GM23248 (cell line): ENCODE measurements around the gene MTRR. TPM values are rescaled to one million over a fixed set of nuclear protein-coding genes. Genes with fewer than 3 reads are reported as not detected.

Source experiments
- DNase-seq: peaks from one replicate; pipeline ENCODE4 v3.0.0-alpha.2; 2015
- H2AFZ ChIP-seq: fragments of 200-600 bp; sonication (generic); 2 replicates; pipeline ENCODE4 v1.6.1; 2016; ENCODE audit warnings: antibody characterized with exemption
- H3F3A ChIP-seq: fragments of 200-600 bp; sonication (generic); 2 replicates; pipeline ENCODE4 v1.6.1; 2016; ENCODE audit warnings: mild to moderate bottlenecking, antibody characterized with exemption, mixed run types; ENCODE audit not compliant: insufficient read depth
- H3K27ac ChIP-seq: fragments of 200-600 bp; sonication (generic); 2 replicates; pipeline ENCODE4 v1.5.1; 2016; ENCODE audit warnings: mild to moderate bottlenecking
- H3K27me3 ChIP-seq: fragments of 200-600 bp; sonication (generic); replicated peaks from 2 replicates; pipeline ENCODE4 v1.6.1; 2016; ENCODE audit warnings: mild to moderate bottlenecking; ENCODE audit not compliant: insufficient read depth
- H3K36me3 ChIP-seq: fragments of 200-600 bp; sonication (generic); 2 replicates; pipeline ENCODE4 v1.6.1; 2016; ENCODE audit warnings: low read depth, mild to moderate bottlenecking
- H3K4me1 ChIP-seq: fragments of 200-600 bp; sonication (generic); 2 replicates; pipeline ENCODE4 v1.6.1; 2016; ENCODE audit warnings: mild to moderate bottlenecking; ENCODE audit not compliant: insufficient read depth
- H3K4me2 ChIP-seq: fragments of 200-600 bp; sonication (generic); one replicate; pipeline ENCODE4 v1.6.1; 2016; ENCODE audit warnings: mild to moderate bottlenecking; ENCODE audit not compliant: unreplicated experiment
- H3K4me3 ChIP-seq: fragments of 200-600 bp; sonication (generic); 2 replicates; pipeline ENCODE4 v1.5.1; 2016; ENCODE audit warnings: mild to moderate bottlenecking
- H3K79me2 ChIP-seq: fragments of 200-600 bp; sonication (generic); 2 replicates; pipeline ENCODE4 v1.6.1; 2016; ENCODE audit warnings: mild to moderate bottlenecking; ENCODE audit not compliant: insufficient read depth
- H3K9ac ChIP-seq: fragments of 200-600 bp; sonication (generic); 2 replicates; pipeline ENCODE4 v1.6.1; 2016; ENCODE audit warnings: mild to moderate bottlenecking
- H3K9me2 ChIP-seq: fragments of 200-600 bp; sonication (generic); 2 replicates; pipeline ENCODE4 v1.6.1; 2016; ENCODE audit warnings: mixed run types, mild to moderate bottlenecking, moderate library complexity; ENCODE audit not compliant: insufficient read depth
- H3K9me3 ChIP-seq: fragments of 200-600 bp; sonication (generic); one replicate; pipeline ENCODE4 v1.6.1; 2017; ENCODE audit warnings: low read depth
- H4K20me1 ChIP-seq: fragments of 200-600 bp; sonication (generic); 2 replicates; pipeline ENCODE4 v1.6.0; 2016; ENCODE audit not compliant: insufficient read depth
- EZH2 ChIP-seq: fragments of 200-600 bp; sonication (generic); IDR thresholded peaks from 2 replicates; pipeline ENCODE4 v1.6.1; 2018; ENCODE audit warnings: antibody characterized with exemption, mild to moderate bottlenecking; ENCODE audit not compliant: insufficient read depth, poor library complexity, severe bottlenecking
- EZH2phosphoT487 ChIP-seq: fragments of 200-600 bp; sonication (generic); IDR thresholded peaks from 2 replicates; pipeline ENCODE4 v1.6.1; 2018; ENCODE audit warnings: antibody characterized with exemption, moderate library complexity, mild to moderate bottlenecking, low read depth; ENCODE audit not compliant: insufficient read depth
- WGBS, 2 experiments: methylation state at CpG; one replicate each; pipeline ENCODE4 v1.1.6; 2015 to 2017; ENCODE audit warnings: low lambda C conversion rate in 2 of 2, low coverage in 1 of 2; ENCODE audit errors: missing lambda C conversion rate in 2 of 2; 5-methylcytosine and 5-hydroxymethylcytosine counted together
- in situ Hi-C: fragments of 300-500 bp; cut with MboI; formaldehyde crosslinking; loops from 2 replicates; pipeline ENCODE4 v1.15.0; 2020
- polyA plus RNA-seq: library from polyadenylated mRNA; unstranded; fragments of >200 nt; fragmentation: Nextera tagmentation; extraction: Ambion mirVana; gene quantifications from 2 replicates; pipeline ENCODE4 v1.2.1, GENCODE V29; 2016
- total RNA-seq: library from RNA; depleted of rRNA; stranded (reverse); fragments of >200 nt; shearing (Covaris generic); gene quantifications from 2 replicates; pipeline ENCODE4 v1.2.3, GENCODE V29; 2014

MTRR gene
- total and polyA plus RNA-seq, 2 experiments from 2014 or later: 27.6 to 29.3 TPM

DNA sequence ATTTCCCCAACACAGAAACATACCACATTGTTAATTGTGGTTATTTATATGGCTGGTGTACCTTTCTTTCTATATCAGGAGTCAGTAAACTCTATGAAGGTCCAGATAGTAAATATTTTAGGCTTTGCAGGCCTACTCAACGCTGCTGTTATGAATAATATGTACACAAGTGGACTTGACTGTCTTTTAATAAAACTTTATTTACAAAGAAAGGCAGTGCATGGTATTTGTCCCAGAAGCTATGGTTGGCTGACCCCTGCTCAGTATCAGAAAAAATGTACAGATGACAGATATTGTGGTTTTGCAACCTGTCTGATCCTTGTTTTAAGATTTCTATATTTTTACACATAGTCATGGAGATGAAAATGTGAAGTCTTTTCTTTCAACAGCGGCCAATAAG, 5.7 kb downstream of the MTRR start:
- no peak for DNase-seq
- Histone ChIP-seq H4K20me1 (0 out of 2 replicates have a peak, but pooled peaks cover 4% of the 10 kb centered on the region), H3K79me2 (peaks cover 77% of the 10 kb centered on the region), H3F3A (peaks cover 35% of the 10 kb centered on the region), H3K9ac (no peak overlapping the region), H3K27me3 (no peaks in the 10 kb centered on the region), H2AFZ (no peak overlapping the region), H3K27ac (no peak overlapping the region), H3K9me3 (no peaks in the 10 kb centered on the region), H3K9me2 (no peaks in the 10 kb centered on the region), H3K4me3 (no peak overlapping the region), H3K36me3 (peaks cover 12% of the 10 kb centered on the region), H3K4me1 (peaks cover 43% of the 10 kb centered on the region), H3K4me2 (no peak overlapping the region)
- 82% methylated on average over 2 of the region's 2 CpGs for WGBS, 2 experiments
- in situ Hi-C loops: no loop called here
- TF ChIP-seq EZH2phosphoT487: no peak
- TF ChIP-seq EZH2: no peak

- in situ Hi-C loops: no loop called here
- 0 out of 2 replicates have a peak, but pooled peaks cover 4% of the 10 kb centered on the region for H4K20me1 ChIP-seq
These were observed 6.2 kb downstream of the MTRR start for GRCh38 chr5:7875151-7875550.

GRCh38 chr5:7876867-7877266, 7.9 kb downstream of the MTRR start:
- H3K79me2 ChIP-seq: peaks cover 74% of the 10 kb centered on the region
- no peaks in the 10 kb centered on the region for H3K9me2 ChIP-seq
- no peaks in the 10 kb centered on the region for H3K9me3 ChIP-seq
- H3K4me2 ChIP-seq: peak overlapping the region; percentile 55
- H3K4me1 ChIP-seq: peaks cover 36% of the 10 kb centered on the region
- peaks cover 35% of the 10 kb centered on the region for H3F3A ChIP-seq
- H3K36me3 ChIP-seq: peaks cover 12% of the 10 kb centered on the region
- no peak overlapping the region for H3K4me3 ChIP-seq
- TF ChIP-seq EZH2 (no peak), EZH2phosphoT487 (no peak)
- in situ Hi-C loops: no loop called here
- DNase-seq: peak; percentile 91
- no peaks in the 10 kb centered on the region for H3K27me3 ChIP-seq
- H4K20me1 ChIP-seq: 0 out of 2 replicates have a peak, but pooled peaks cover 4% of the 10 kb centered on the region
- H3K27ac ChIP-seq: peak overlapping the region; percentile 46
- WGBS, 2 experiments: 3 to 5% methylated on average over 3 of the region's 3 CpGs
- no peak overlapping the region for H3K9ac ChIP-seq
- no peak overlapping the region for H2AFZ ChIP-seq

More at GRCh38 chr5:7875151-7875550, 6.2 kb downstream of the MTRR start:
- Histone ChIP-seq H2AFZ (no peak overlapping the region), H3K79me2 (peaks cover 76% of the 10 kb centered on the region), H3K4me3 (no peak overlapping the region), H3K4me2 (no peak overlapping the region), H3K9me3 (no peaks in the 10 kb centered on the region), H3K9ac (no peak overlapping the region), H3K27ac (no peak overlapping the region), H3K4me1 (peaks cover 40% of the 10 kb centered on the region), H3K9me2 (no peaks in the 10 kb centered on the region), H3K36me3 (peaks cover 12% of the 10 kb centered on the region), H3K27me3 (no peaks in the 10 kb centered on the region), H3F3A (peaks cover 35% of the 10 kb centered on the region)
- TF ChIP-seq EZH2phosphoT487 (no peak), EZH2 (no peak)
- 97 to 99% methylated on average over 4 of the region's 4 CpGs for WGBS, 2 experiments
- no peak for DNase-seq

GRCh38 chr5:7877851-7878250, 8.9 kb downstream of the MTRR start:
- TF ChIP-seq EZH2phosphoT487 (no peak), EZH2 (no peak)
- Histone ChIP-seq H4K20me1 (0 out of 2 replicates have a peak, but pooled peaks cover 4% of the 10 kb centered on the region), H3K9ac (no peak overlapping the region), H3K79me2 (peaks cover 69% of the 10 kb centered on the region), H2AFZ (no peak overlapping the region), H3K36me3 (peaks cover 15% of the 10 kb centered on the region), H3K9me3 (no peaks in the 10 kb centered on the region), H3K4me2 (peak overlapping the region; percentile 55), H3K4me1 (peaks cover 30% of the 10 kb centered on the region), H3F3A (peaks cover 35% of the 10 kb centered on the region), H3K9me2 (no peaks in the 10 kb centered on the region), H3K27ac (peak overlapping the region; percentile 69), H3K4me3 (no peak overlapping the region), H3K27me3 (no peaks in the 10 kb centered on the region)
- in situ Hi-C loops: no loop called here
- 83% methylated on average over 9 of the region's 9 CpGs for WGBS, 2 experiments
- DNase-seq: peak; percentile 55
